GM19468 (cell line): ENCODE results near the gene MAP3K5.
"Not testable (repeated sequence)": the region's sequence is repeated elsewhere in the genome, so short reads cannot be mapped to it uniquely, and the experiment has no call there.

ENCODE experiments used
- ATAC-seq: cut with Tn5 transposase; IDR thresholded peaks from one replicate; pipeline ENCODE4 v1.9.1; 2021; ENCODE audit warnings: mild to moderate bottlenecking, moderate library complexity, moderate number of reproducible peaks; ENCODE audit not compliant: unreplicated experiment; ENCODE audit errors: extremely low read depth

Gene MAP3K5

GRCh38 chr6:136795386-136795785, 3.1 kb upstream of the MAP3K5 start:
- ATAC-seq = no peak

GRCh38 chr6:136793363-136793762, 1.1 kb upstream of the MAP3K5 start:
- ATAC-seq = no peak

GRCh38 chr6:136792095-136792409, 225 bp downstream of the MAP3K5 start:
- no peak for ATAC-seq

GRCh38 chr6:136791296-136792094, 782 bp downstream of the MAP3K5 start:
- no peak for ATAC-seq

- no peak for ATAC-seq
Measured at GRCh38 chr6:136790411-136791295, 1.6 kb downstream of the MAP3K5 start.

GRCh38 chr6:136789440-136789839, 2.8 kb downstream of the MAP3K5 start:
- not testable (repeated sequence) for ATAC-seq

- no peak for ATAC-seq
Measured at GRCh38 chr6:136788069-136788902, 4.0 kb downstream of the MAP3K5 start.

GRCh38 chr6:136787726-136788068, 4.6 kb downstream of the MAP3K5 start:
- no peak for ATAC-seq

GRCh38 chr6:136786658-136787057, 5.6 kb downstream of the MAP3K5 start:
- no peak for ATAC-seq

GRCh38 chr6:136784910-136785746, 7.1 kb downstream of the MAP3K5 start:
- no peak for ATAC-seq

- ATAC-seq = no peak
Measured at GRCh38 chr6:136784271-136784664, 8.0 kb downstream of the MAP3K5 start.

GRCh38 chr6:136783495-136784270, 8.6 kb downstream of the MAP3K5 start:
- no peak for ATAC-seq

- no peak for ATAC-seq
Measured at GRCh38 chr6:136783021-136783420, 9.3 kb downstream of the MAP3K5 start.

- ATAC-seq = no peak
Measured at GRCh38 chr6:136782021-136782770, 10.1 kb downstream of the MAP3K5 start.

- no peak for ATAC-seq
Measured at GRCh38 chr6:136780972-136781371, 11.3 kb downstream of the MAP3K5 start.

- ATAC-seq = no peak
Measured at GRCh38 chr6:136779682-136780081, 12.6 kb downstream of the MAP3K5 start.

GRCh38 chr6:136777651-136778050, 14.6 kb downstream of the MAP3K5 start:
- ATAC-seq = no peak

- ATAC-seq = no peak
Measured at GRCh38 chr6:136775548-136775947, 16.7 kb downstream of the MAP3K5 start.
